GM23248 (cell line): ENCODE results near the gene ARMC10. TPM values are rescaled to one million over a fixed set of nuclear protein-coding genes. Genes with fewer than 3 reads are reported as not detected.

Experiments used
- DNase-seq: peaks from one replicate; pipeline ENCODE4 v3.0.0-alpha.2; 2015
- H2AFZ ChIP-seq: fragments of 200-600 bp; sonication (generic); 2 replicates; pipeline ENCODE4 v1.6.1; 2016; ENCODE audit warnings: antibody characterized with exemption
- H3F3A ChIP-seq: fragments of 200-600 bp; sonication (generic); 2 replicates; pipeline ENCODE4 v1.6.1; 2016; ENCODE audit warnings: mild to moderate bottlenecking, antibody characterized with exemption, mixed run types; ENCODE audit not compliant: insufficient read depth
- H3K27ac ChIP-seq: fragments of 200-600 bp; sonication (generic); 2 replicates; pipeline ENCODE4 v1.5.1; 2016; ENCODE audit warnings: mild to moderate bottlenecking
- H3K27me3 ChIP-seq: fragments of 200-600 bp; sonication (generic); replicated peaks from 2 replicates; pipeline ENCODE4 v1.6.1; 2016; ENCODE audit warnings: mild to moderate bottlenecking; ENCODE audit not compliant: insufficient read depth
- H3K36me3 ChIP-seq: fragments of 200-600 bp; sonication (generic); 2 replicates; pipeline ENCODE4 v1.6.1; 2016; ENCODE audit warnings: low read depth, mild to moderate bottlenecking
- H3K4me1 ChIP-seq: fragments of 200-600 bp; sonication (generic); 2 replicates; pipeline ENCODE4 v1.6.1; 2016; ENCODE audit warnings: mild to moderate bottlenecking; ENCODE audit not compliant: insufficient read depth
- H3K4me2 ChIP-seq: fragments of 200-600 bp; sonication (generic); one replicate; pipeline ENCODE4 v1.6.1; 2016; ENCODE audit warnings: mild to moderate bottlenecking; ENCODE audit not compliant: unreplicated experiment
- H3K4me3 ChIP-seq: fragments of 200-600 bp; sonication (generic); 2 replicates; pipeline ENCODE4 v1.5.1; 2016; ENCODE audit warnings: mild to moderate bottlenecking
- H3K79me2 ChIP-seq: fragments of 200-600 bp; sonication (generic); 2 replicates; pipeline ENCODE4 v1.6.1; 2016; ENCODE audit warnings: mild to moderate bottlenecking; ENCODE audit not compliant: insufficient read depth
- H3K9ac ChIP-seq: fragments of 200-600 bp; sonication (generic); 2 replicates; pipeline ENCODE4 v1.6.1; 2016; ENCODE audit warnings: mild to moderate bottlenecking
- H3K9me2 ChIP-seq: fragments of 200-600 bp; sonication (generic); 2 replicates; pipeline ENCODE4 v1.6.1; 2016; ENCODE audit warnings: mixed run types, mild to moderate bottlenecking, moderate library complexity; ENCODE audit not compliant: insufficient read depth
- H3K9me3 ChIP-seq: fragments of 200-600 bp; sonication (generic); one replicate; pipeline ENCODE4 v1.6.1; 2017; ENCODE audit warnings: low read depth
- H4K20me1 ChIP-seq: fragments of 200-600 bp; sonication (generic); 2 replicates; pipeline ENCODE4 v1.6.0; 2016; ENCODE audit not compliant: insufficient read depth
- EZH2 ChIP-seq: fragments of 200-600 bp; sonication (generic); IDR thresholded peaks from 2 replicates; pipeline ENCODE4 v1.6.1; 2018; ENCODE audit warnings: antibody characterized with exemption, mild to moderate bottlenecking; ENCODE audit not compliant: insufficient read depth, poor library complexity, severe bottlenecking
- EZH2phosphoT487 ChIP-seq: fragments of 200-600 bp; sonication (generic); IDR thresholded peaks from 2 replicates; pipeline ENCODE4 v1.6.1; 2018; ENCODE audit warnings: antibody characterized with exemption, moderate library complexity, mild to moderate bottlenecking, low read depth; ENCODE audit not compliant: insufficient read depth
- WGBS, 2 experiments: methylation state at CpG; one replicate each; pipeline ENCODE4 v1.1.6; 2015 to 2017; ENCODE audit warnings: low lambda C conversion rate in 2 of 2, low coverage in 1 of 2; ENCODE audit errors: missing lambda C conversion rate in 2 of 2; 5-methylcytosine and 5-hydroxymethylcytosine counted together
- in situ Hi-C: fragments of 300-500 bp; cut with MboI; formaldehyde crosslinking; loops from 2 replicates; pipeline ENCODE4 v1.15.0; 2020
- polyA plus RNA-seq: library from polyadenylated mRNA; unstranded; fragments of >200 nt; fragmentation: Nextera tagmentation; extraction: Ambion mirVana; gene quantifications from 2 replicates; pipeline ENCODE4 v1.2.1, GENCODE V29; 2016
- total RNA-seq: library from RNA; depleted of rRNA; stranded (reverse); fragments of >200 nt; shearing (Covaris generic); gene quantifications from 2 replicates; pipeline ENCODE4 v1.2.3, GENCODE V29; 2014

The ARMC10 gene
- total and polyA plus RNA-seq, 2 experiments from 2014 or later: 39.2 to 41.9 TPM

GRCh38 chr7:103068414-103069403 lies 6.2 kb upstream of the ARMC10 start:
- Histone ChIP-seq H3F3A (no peaks in the 10 kb centered on the region), H2AFZ (no peak overlapping the region), H3K4me3 (no peak overlapping the region), H3K9me2 (no peaks in the 10 kb centered on the region), H3K9me3 (no peaks in the 10 kb centered on the region), H3K9ac (no peak overlapping the region), H3K4me1 (no peaks in the 10 kb centered on the region; the same call in 1 of the 2 replicates), H4K20me1 (no peaks in the 10 kb centered on the region), H3K27me3 (no peaks in the 10 kb centered on the region), H3K36me3 (no peaks in the 10 kb centered on the region), H3K79me2 (no peaks in the 10 kb centered on the region), H3K4me2 (no peak overlapping the region), H3K27ac (no peak overlapping the region)
- in situ Hi-C loops: no loop called here
- 83 to 85% methylated on average over 23 of the region's 23 CpGs for WGBS, 2 experiments
- DNase-seq: no peak
- TF ChIP-seq EZH2 (no peak), EZH2phosphoT487 (no peak)

- Histone ChIP-seq H3K36me3 (no peaks in the 10 kb centered on the region), H4K20me1 (no peaks in the 10 kb centered on the region), H3K4me1 (peaks cover under 1% of the 10 kb centered on the region; the same call in 1 of the 2 replicates), H3K27me3 (no peaks in the 10 kb centered on the region), H3K9ac (no peak overlapping the region), H2AFZ (no peak overlapping the region), H3K9me3 (no peaks in the 10 kb centered on the region), H3F3A (no peaks in the 10 kb centered on the region; the same call in 1 of the 2 replicates), H3K9me2 (no peaks in the 10 kb centered on the region), H3K4me3 (no peak overlapping the region), H3K27ac (no peak overlapping the region), H3K79me2 (peaks cover 6% of the 10 kb centered on the region), H3K4me2 (no peak overlapping the region)
- 65 to 72% methylated on average over 2 of the region's 2 CpGs for WGBS, 2 experiments
- in situ Hi-C loops: no loop called here
- no peak for DNase-seq
- TF ChIP-seq EZH2phosphoT487 (no peak), EZH2 (no peak)
Observed at GRCh38 chr7:103071000-103071399, 3.9 kb upstream of the ARMC10 start.

DNA sequence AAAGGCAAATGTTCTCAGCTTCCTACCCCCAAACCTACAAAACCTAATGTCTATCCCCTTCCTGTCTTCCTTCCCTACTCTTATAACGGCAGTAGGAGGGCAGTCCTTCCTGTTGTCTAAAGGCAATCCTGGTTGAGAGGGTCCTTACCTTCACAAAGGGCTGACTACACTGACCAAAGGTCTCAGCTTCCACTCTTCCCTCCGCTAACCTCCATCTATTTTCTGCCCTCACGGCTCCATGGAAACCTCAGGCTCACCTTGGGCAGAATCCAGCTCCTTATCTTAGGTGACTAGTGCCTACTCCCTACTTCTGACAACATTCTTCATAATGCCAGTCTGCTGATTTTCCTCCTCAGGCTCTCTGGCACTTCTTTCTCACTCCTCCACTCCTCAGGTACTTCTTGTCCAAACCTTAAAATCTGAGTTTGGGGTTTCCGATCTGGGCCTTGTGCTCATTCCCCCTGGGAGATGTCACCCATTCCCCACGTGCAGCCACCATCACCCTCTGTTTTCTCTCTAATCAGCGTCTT lies 886 bp upstream of the ARMC10 start:
- DNase-seq: peak; percentile 40
- peaks cover 7% of the 10 kb centered on the region; the same call in 1 of the 2 replicates for H3K4me1 ChIP-seq
- in situ Hi-C loops: no loop called here
- no peaks in the 10 kb centered on the region for H4K20me1 ChIP-seq
- H3K27me3 ChIP-seq: no peaks in the 10 kb centered on the region
- H3F3A ChIP-seq: no peaks in the 10 kb centered on the region; the same call in 1 of the 2 replicates
- peak overlapping the region; percentile 91 for H3K4me2 ChIP-seq
- peak overlapping the region; percentile 77 for H3K27ac ChIP-seq
- no peaks in the 10 kb centered on the region for H3K9me3 ChIP-seq
- no peak for TF ChIP-seq EZH2
- TF ChIP-seq EZH2phosphoT487: no peak
- H3K4me3 ChIP-seq: peak overlapping the region; percentile 87
- 1 to 2% methylated on average over 6 of the region's 6 CpGs for WGBS, 2 experiments
- H2AFZ ChIP-seq: peak overlapping the region; percentile 93
- H3K9ac ChIP-seq: peak overlapping the region; percentile 87
- no peaks in the 10 kb centered on the region for H3K36me3 ChIP-seq
- H3K9me2 ChIP-seq: no peaks in the 10 kb centered on the region
- peaks cover 35% of the 10 kb centered on the region for H3K79me2 ChIP-seq

DNA sequence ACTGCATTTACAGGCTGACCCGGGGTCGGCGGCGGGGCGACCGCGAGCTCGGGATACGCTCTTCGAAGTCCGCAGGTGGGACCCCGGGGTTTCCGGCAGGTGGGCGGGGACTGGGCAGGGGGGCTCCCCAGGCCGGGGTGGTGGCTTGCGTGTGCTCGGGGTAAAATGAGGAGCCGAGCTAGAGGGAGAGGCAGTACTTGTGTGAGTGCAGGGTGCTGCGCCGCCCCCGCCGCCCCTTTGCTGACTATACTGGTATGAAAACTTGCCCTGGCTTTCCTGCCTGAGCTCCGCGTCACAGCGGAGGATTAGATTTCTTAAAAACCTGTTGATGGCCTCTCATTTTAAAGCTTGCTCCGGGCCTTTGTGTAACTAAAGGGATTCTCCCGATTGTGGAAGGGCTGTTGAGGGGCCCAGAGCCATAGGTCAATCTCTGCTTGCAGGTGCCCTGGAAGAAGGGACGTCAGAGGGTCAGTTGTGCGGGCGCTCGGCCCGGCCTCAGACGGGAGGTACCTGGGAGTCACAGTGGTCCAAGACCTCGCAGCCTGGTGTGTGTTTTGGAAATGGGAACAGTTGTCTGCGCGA lies 488 bp downstream of the ARMC10 start:
- H3K9me3 ChIP-seq: no peaks in the 10 kb centered on the region
- peak overlapping the region; percentile 91 for H3K4me2 ChIP-seq
- no peaks in the 10 kb centered on the region for H3K9me2 ChIP-seq
- no peaks in the 10 kb centered on the region; the same call in 1 of the 2 replicates for H3F3A ChIP-seq
- 0 to 2% methylated on average over 19 to 36 of the region's 36 CpGs for WGBS, 2 experiments
- no peaks in the 10 kb centered on the region for H3K27me3 ChIP-seq
- peak overlapping the region; percentile 87 for H3K9ac ChIP-seq
- in situ Hi-C loops: no loop called here
- no peaks in the 10 kb centered on the region for H4K20me1 ChIP-seq
- no peaks in the 10 kb centered on the region for H3K36me3 ChIP-seq
- peak; percentile 85 for DNase-seq
- peak overlapping the region; percentile 77 for H3K27ac ChIP-seq
- peak overlapping the region; percentile 87 for H3K4me3 ChIP-seq
- peaks cover 49% of the 10 kb centered on the region for H3K79me2 ChIP-seq
- H3K4me1 ChIP-seq: peaks cover 7% of the 10 kb centered on the region; the same call in 1 of the 2 replicates
- TF ChIP-seq EZH2phosphoT487: no peak
- TF ChIP-seq EZH2: no peak
- peak overlapping the region; percentile 93 for H2AFZ ChIP-seq
